H1 (cell line): ENCODE measurements around the gene NLK. TPM values are rescaled to one million over a fixed set of nuclear protein-coding genes. Genes with fewer than 3 reads are reported as not detected.

Experiments used
- CTCF ChIA-PET: fragments of 300-600 bp; sonication (Branson Sonifier 250); formaldehyde crosslinking; loops from one replicate; lab custom pipeline; 2021; ENCODE audit not compliant: partially characterized antibody; lab: Charles Lee
- POLR2A ChIA-PET: fragments of 300-600 bp; sonication (Branson Sonifier 250); formaldehyde crosslinking; loops from one replicate; lab custom pipeline; 2021; ENCODE audit warnings: inconsistent platforms; ENCODE audit not compliant: partially characterized antibody; lab: Charles Lee
- DNase-seq, 2 experiments: peaks; one replicate each; pipeline versions ENCODE4 v3.0.0 to v3.0.0-alpha.2; 2010 to 2022; ENCODE audit warnings: low spot score in 2 of 2, low read depth in 1 of 2, mixed read lengths in 1 of 2
- FAIRE-seq: peaks from 2 replicates; lab custom pipeline; 2011; peaks lifted over from hg19 to GRCh38; lab: Jason Lieb, UNC
- H2AFZ ChIP-seq: 2 replicates; pipeline ENCODE4 v1.8.1; 2012; ENCODE audit warnings: low read length, inconsistent platforms
- H2AK5ac ChIP-seq: 2 replicates; pipeline ENCODE4 v1.6.1; 2013; ENCODE audit warnings: low read depth, low read length
- H2BK120ac ChIP-seq: replicated peaks from 2 replicates; pipeline ENCODE3; 2013; ENCODE audit warnings: low read depth, low read length, inconsistent platforms
- H2BK12ac ChIP-seq: 2 replicates; pipeline ENCODE4 v1.6.1; 2013; ENCODE audit warnings: low read depth, low read length
- H2BK15ac ChIP-seq: 2 replicates; pipeline ENCODE4 v1.6.1; 2013; ENCODE audit warnings: low read length
- H2BK20ac ChIP-seq: 2 replicates; pipeline ENCODE4 v1.6.1; 2013; ENCODE audit warnings: low read length
- H2BK5ac ChIP-seq: 2 replicates; pipeline ENCODE4 v1.6.1; 2013; ENCODE audit warnings: low read depth, low read length
- H3K14ac ChIP-seq: 2 replicates; pipeline ENCODE4 v1.6.1; 2013; ENCODE audit warnings: inconsistent platforms; ENCODE audit not compliant: insufficient read length
- H3K18ac ChIP-seq: 2 replicates; pipeline ENCODE4 v1.6.1; 2013; ENCODE audit warnings: low read length; ENCODE audit errors: extremely low read depth
- H3K23ac ChIP-seq: 2 replicates; pipeline ENCODE4 v1.6.1; 2013; ENCODE audit warnings: inconsistent platforms; ENCODE audit not compliant: insufficient read length
- H3K23me2 ChIP-seq: 2 replicates; pipeline ENCODE4 v1.6.1; 2013; ENCODE audit warnings: low read depth, low read length
- H3K27ac ChIP-seq: 2 replicates; pipeline ENCODE4 v1.6.1; 2011; ENCODE audit warnings: low read depth, low read length, inconsistent platforms
- H3K27me3 ChIP-seq, 4 experiments: replicated peaks in 1 of 4; 1 replicate in 1 of 4; 2 replicates in 3 of 4; pipeline versions ENCODE4 v1.6.1 to v1.8.1; 2011 to 2013; ENCODE audit warnings: low read length in 3 of 4, mild to moderate bottlenecking in 3 of 4, inconsistent platforms in 2 of 4, mixed read lengths in 2 of 4, moderate library complexity in 1 of 4; ENCODE audit not compliant: control insufficient read depth in 3 of 4, insufficient read depth in 3 of 4; ENCODE audit errors: extremely low read depth in 1 of 4
- H3K36me3 ChIP-seq, 4 experiments: 2 replicates each; pipeline versions ENCODE4 v1.6.1 to v1.8.1; 2011 to 2013; ENCODE audit warnings: mild to moderate bottlenecking in 4 of 4, low read length in 3 of 4, moderate library complexity in 2 of 4, control low read depth in 1 of 4, inconsistent platforms in 1 of 4; ENCODE audit not compliant: insufficient read depth in 4 of 4, control insufficient read depth in 2 of 4
- H3K4ac ChIP-seq: replicated peaks from 2 replicates; pipeline ENCODE3; 2013; ENCODE audit warnings: low read length, low read depth, mixed read lengths, inconsistent platforms; ENCODE audit not compliant: insufficient read length
- H3K4me1 ChIP-seq, 4 experiments: replicated peaks in 1 of 4; 1 replicate in 1 of 4; 2 replicates in 3 of 4; pipeline versions ENCODE4 v1.6.1 to v1.8.1; 2011 to 2013; ENCODE audit warnings: low read length in 3 of 4, inconsistent platforms in 2 of 4, mixed read lengths in 1 of 4; ENCODE audit not compliant: insufficient read depth in 4 of 4, control insufficient read depth in 3 of 4
- H3K4me2 ChIP-seq, 2 experiments: 2 replicates each; pipeline versions ENCODE4 v1.6.1 to v1.8.1; 2011 to 2013; ENCODE audit warnings: low read depth in 2 of 2, low read length in 2 of 2, control low read depth in 1 of 2, inconsistent platforms in 1 of 2, mild to moderate bottlenecking in 1 of 2; ENCODE audit not compliant: insufficient read depth in 1 of 2
- H3K4me3 ChIP-seq, 4 experiments: fragments of 200-600, 300-600 bp in 1 of 4; sonication (generic), shearing (Covaris generic), sonication (Bioruptor Twin) in 1 of 4; 2 replicates each; pipeline versions ENCODE4 v1.5.1 to v1.8.1; 2011 to 2016; ENCODE audit warnings: low read length in 4 of 4, low read depth in 3 of 4, control low read depth in 2 of 4, inconsistent platforms in 2 of 4, mild to moderate bottlenecking in 2 of 4, mixed read lengths in 1 of 4, moderate library complexity in 1 of 4; ENCODE audit not compliant: insufficient read depth in 2 of 4; ENCODE audit errors: extremely low read depth in 1 of 4
- H3K56ac ChIP-seq: replicated peaks from 2 replicates; pipeline ENCODE3; 2013; ENCODE audit warnings: low read depth, mild to moderate bottlenecking, mixed read lengths, low read length, inconsistent platforms; ENCODE audit not compliant: insufficient read length
- H3K79me1 ChIP-seq: 2 replicates; pipeline ENCODE4 v1.6.1; 2013; ENCODE audit warnings: low read depth, low read length, control low read depth
- H3K79me2 ChIP-seq, 2 experiments: 2 replicates each; pipeline versions ENCODE4 v1.6.1 to v1.8.1; 2012 to 2013; ENCODE audit warnings: low read length in 2 of 2, mild to moderate bottlenecking in 2 of 2, inconsistent platforms in 1 of 2; ENCODE audit not compliant: insufficient read depth in 2 of 2, control insufficient read depth in 1 of 2
- H3K9ac ChIP-seq, 4 experiments: replicated peaks in 1 of 4; 1 replicate in 1 of 4; 2 replicates in 3 of 4; pipeline versions ENCODE4 v1.6.1 to v1.8.1; 2011 to 2013; ENCODE audit warnings: low read depth in 3 of 4, low read length in 3 of 4, control low read depth in 2 of 4, mild to moderate bottlenecking in 2 of 4, moderate library complexity in 2 of 4, inconsistent platforms in 1 of 4; ENCODE audit errors: extremely low read depth in 1 of 4
- H3K9me3 ChIP-seq, 2 experiments: 2 replicates each; pipeline versions ENCODE4 v1.6.1 to v1.8.1; 2012 to 2013; ENCODE audit warnings: mild to moderate bottlenecking in 2 of 2, moderate library complexity in 2 of 2, control low read depth in 1 of 2, inconsistent platforms in 1 of 2, low read depth in 1 of 2, low read length in 1 of 2, mixed read lengths in 1 of 2; ENCODE audit not compliant: insufficient read depth in 2 of 2
- H4K20me1 ChIP-seq, 2 experiments: replicated peaks in 1 of 2; 2 replicates each; pipeline versions ENCODE3 to v1.8.1; 2011 to 2013; ENCODE audit warnings: inconsistent platforms in 2 of 2, low read length in 2 of 2, mild to moderate bottlenecking in 1 of 2; ENCODE audit not compliant: insufficient read depth in 2 of 2, control insufficient read depth in 1 of 2
- H4K5ac ChIP-seq: 2 replicates; pipeline ENCODE4 v1.6.1; 2013; ENCODE audit warnings: low read length, low read depth, mixed read lengths, inconsistent platforms; ENCODE audit not compliant: insufficient read length
- H4K8ac ChIP-seq: 2 replicates; pipeline ENCODE4 v1.8.0; 2013; ENCODE audit warnings: mild to moderate bottlenecking, moderate library complexity, low read length, inconsistent platforms; ENCODE audit not compliant: insufficient read depth; ENCODE audit errors: extremely low read depth
- H4K91ac ChIP-seq: replicated peaks from 2 replicates; pipeline ENCODE3; 2013; ENCODE audit warnings: low read length, mixed read lengths, inconsistent platforms; ENCODE audit not compliant: insufficient read length
- MAX ChIP-seq: IDR thresholded peaks from 2 replicates; pipeline ENCODE4 v1.6.1; 2012; ENCODE audit warnings: inconsistent platforms
- RAD21 ChIP-seq, 2 experiments: IDR thresholded peaks in 1 of 2; conservative IDR thresholded peaks in 1 of 2; 2 replicates each; pipeline ENCODE4 v1.6.1; 2011; ENCODE audit warnings: low read depth in 2 of 2, low read length in 2 of 2, improper control_type of control experiment in 1 of 2, inconsistent platforms in 1 of 2, mild to moderate bottlenecking in 1 of 2, moderate library complexity in 1 of 2
- WGBS, 2 experiments: shearing (Covaris generic) in 1 of 2; methylation state at CpG; one replicate each; pipeline versions ENCODE4 v1.1.6 to v1.1.7; 2013 to 2015; ENCODE audit warnings: low lambda C conversion rate in 2 of 2, mixed read lengths in 2 of 2, inconsistent platforms in 1 of 2, low coverage in 1 of 2, missing lambda C conversion rate in 1 of 2; ENCODE audit not compliant: insufficient replicate concordance in 2 of 2, insufficient coverage in 1 of 2, insufficient read length in 1 of 2; ENCODE audit errors: extremely low coverage in 1 of 2, missing lambda C conversion rate in 1 of 2; 5-methylcytosine and 5-hydroxymethylcytosine counted together
- polyA plus RNA-seq, 7 experiments: library from polyadenylated mRNA; depleted of rRNA in 3 of 7; stranded (reverse) in 5 of 7; unstranded in 2 of 7; fragments of >200 nt in 5 of 7; fragments of 200-250 nt in 2 of 7; gene quantifications; 1 replicate in 5 of 7; 2 replicates in 1 of 7; 4 replicates in 1 of 7; pipeline versions ENCODE4 v1.2.1 to v1.2.3, GENCODE V29; 2011 to 2013; ENCODE audit warnings: missing spikeins in 2 of 7, mixed read lengths in 2 of 7
- total RNA-seq: library from RNA; stranded (reverse); fragmentation: NEBNext Ultra II Directional; extraction: Animal tissue kit (Norgen Biotek cat#: 25700); gene quantifications from 2 replicates; pipeline ENCODE4 v1.2.1, GENCODE V29; 2021

Gene NLK
- total and polyA plus RNA-seq, 2 of the 8 experiments (the other 6 are each of a cell fraction or from before 2014, with no cell fraction given) = 30.8 to 49.9 TPM

GRCh38 chr17:28090551-28090950 is 48.1 kb downstream of the NLK start:
- Histone ChIP-seq H3K23me2 (no peaks in the 10 kb centered on the region), H3K4me2 (no peak overlapping the region), H3K27ac (no peak overlapping the region), H3K23ac (no peak overlapping the region), H2AK5ac (no peak overlapping the region), H2BK20ac (no peak overlapping the region), H3K4me3 (no peak overlapping the region), H4K20me1 (no peaks in the 10 kb centered on the region), H2BK15ac (no peak overlapping the region), H3K14ac (no peak overlapping the region), H3K79me1 (no peaks in the 10 kb centered on the region; the same call in 1 of the 2 replicates), H3K27me3 (no peaks in the 10 kb centered on the region), H3K18ac (no peak overlapping the region), H3K9ac (no peak overlapping the region), H3K36me3 (no peaks in the 10 kb centered on the region; a peak in 2 of 8 replicates), H3K4ac (no peak overlapping the region), H2BK12ac (no peak overlapping the region), H2BK5ac (no peak overlapping the region), H3K4me1 (peaks cover 0 to 23% (median 3%) of the 10 kb centered on the region in 4 experiments; a peak in 4 of 7 replicates), H4K8ac (no peak overlapping the region), H2AFZ (no peak overlapping the region), H3K9me3 (peaks cover 7 to 13% of the 10 kb centered on the region in 2 experiments; a peak in 3 of 4 replicates), H4K5ac (no peak overlapping the region), H3K56ac (no peak overlapping the region), H3K79me2 (peaks cover 0 to 96% of the 10 kb centered on the region in 2 experiments; a peak in 3 of 4 replicates), H2BK120ac (no peak overlapping the region), H4K91ac (no peak overlapping the region)
- DNase-seq = no peak
- WGBS, 2 experiments = 71% methylated on average over 4 of the region's 4 CpGs; no CpG with 5 or more reads in 1 of the 2 experiments
- ChIA-PET CTCF (no interaction called here), POLR2A (interaction anchor here (1.1 kb wide), 1 partner anchor 8 kb away, joined by 3 read pairs; no protein-coding TSS in a partner anchor)
- no peak for FAIRE-seq
- TF ChIP-seq MAX (0 out of 2 replicates have a peak, but pooled peaks have one; percentile 15), RAD21 (IDR thresholded peaks at IDR 0.05 in 1 of 2, conservative IDR thresholded peaks at IDR 0.05 in 1 of 2; ENCODE audit: low read depth in 2 of 2, low read length in 2 of 2) (no peak)
